Activated naive CD8-positive, alpha-beta T cell (primary cell): Measurements from ENCODE around the gene TNFAIP3.
"Not testable (repeated sequence)": the region's sequence is repeated elsewhere in the genome, so short reads cannot be mapped to it uniquely, and the experiment has no call there.

Source experiments
- H3K27ac Mint-ChIP-seq: one replicate; pipeline ENCODE4 v1.8.0; 2021; ENCODE audit warnings: mixed read lengths
- H3K27me3 Mint-ChIP-seq: one replicate; pipeline ENCODE4 v1.8.0; 2021; ENCODE audit warnings: mixed read lengths
- H3K36me3 Mint-ChIP-seq: one replicate; pipeline ENCODE4 v1.8.0; 2021; ENCODE audit warnings: mixed read lengths
- H3K4me1 Mint-ChIP-seq: one replicate; pipeline ENCODE4 v1.8.0; 2021; ENCODE audit warnings: low read depth, mixed read lengths
- H3K4me3 Mint-ChIP-seq: one replicate; pipeline ENCODE4 v1.8.0; 2021; ENCODE audit warnings: mild to moderate bottlenecking, mixed read lengths
- H3K9me3 Mint-ChIP-seq: one replicate; pipeline ENCODE4 v1.8.0; 2021; ENCODE audit warnings: low read depth, mixed read lengths

The TNFAIP3 gene

DNA sequence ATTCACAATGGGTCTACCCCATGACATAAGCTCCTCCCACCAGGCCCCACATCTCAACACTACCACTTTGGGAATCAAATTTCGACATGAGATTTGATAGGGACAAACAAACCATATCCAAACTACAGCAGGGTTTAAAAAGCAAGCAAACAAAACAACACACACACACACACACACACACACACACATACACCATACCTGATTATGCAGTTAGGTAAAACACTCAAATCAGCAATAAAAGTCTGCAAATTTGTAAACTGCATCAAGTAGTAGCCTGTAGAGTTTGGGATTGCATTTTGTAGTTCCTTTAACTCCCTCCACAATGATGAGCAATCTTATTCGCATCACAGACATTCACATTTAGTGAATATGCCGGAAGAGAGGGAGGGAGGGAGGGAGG lies 32.6 kb upstream of the TNFAIP3 start:
- no peaks in the 10 kb centered on the region for H3K27me3 Mint-ChIP-seq
- H3K27ac Mint-ChIP-seq, result no peak overlapping the region
- H3K4me3 Mint-ChIP-seq, result no peak overlapping the region
- peaks cover 6% of the 10 kb centered on the region for H3K36me3 Mint-ChIP-seq
- peaks cover 4% of the 10 kb centered on the region for H3K9me3 Mint-ChIP-seq
- peaks cover 26% of the 10 kb centered on the region for H3K4me1 Mint-ChIP-seq

GRCh38 chr6:137836788-137837187 lies 30.3 kb upstream of the TNFAIP3 start:
- peaks cover 8% of the 10 kb centered on the region for H3K4me1 Mint-ChIP-seq
- H3K27ac Mint-ChIP-seq, result no peak overlapping the region
- H3K36me3 Mint-ChIP-seq, result peaks cover 15% of the 10 kb centered on the region
- H3K9me3 Mint-ChIP-seq, result peaks cover 10% of the 10 kb centered on the region
- no peak overlapping the region for H3K4me3 Mint-ChIP-seq
- H3K27me3 Mint-ChIP-seq, result no peaks in the 10 kb centered on the region

DNA sequence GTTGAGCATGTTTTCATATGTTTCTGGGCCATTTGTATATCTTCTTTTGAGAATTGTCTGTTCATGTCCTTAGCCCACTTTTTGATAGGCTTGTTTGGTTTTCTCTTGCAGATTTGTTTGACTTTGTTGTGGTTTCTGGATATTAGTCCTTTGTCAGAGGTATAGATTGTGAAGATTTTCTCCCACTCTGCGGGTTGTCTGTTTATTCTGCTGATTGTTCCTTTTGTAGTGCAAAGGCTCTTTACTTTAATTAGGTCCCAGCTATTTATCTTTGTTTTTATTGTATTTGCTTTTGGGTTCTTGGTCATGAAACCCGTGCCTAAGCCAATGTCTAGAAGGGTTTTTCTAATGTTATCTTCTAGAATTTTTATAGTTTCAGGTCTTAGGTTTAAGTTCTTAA lies 29.0 kb upstream of the TNFAIP3 start:
- H3K36me3 Mint-ChIP-seq, result peaks cover 15% of the 10 kb centered on the region
- H3K27ac Mint-ChIP-seq, H3K27me3 Mint-ChIP-seq, H3K4me1 Mint-ChIP-seq, H3K4me3 Mint-ChIP-seq: not testable (repeated sequence)
- H3K9me3 Mint-ChIP-seq, result peaks cover 11% of the 10 kb centered on the region

- H3K27ac Mint-ChIP-seq, H3K4me1 Mint-ChIP-seq, H3K4me3 Mint-ChIP-seq, H3K27me3 Mint-ChIP-seq: not testable (repeated sequence)
- Mint-ChIP-seq H3K36me3 (peaks cover 19% of the 10 kb centered on the region), H3K9me3 (peaks cover 14% of the 10 kb centered on the region)
Measured at GRCh38 chr6:137838597-137838996, 28.5 kb upstream of the TNFAIP3 start.

DNA sequence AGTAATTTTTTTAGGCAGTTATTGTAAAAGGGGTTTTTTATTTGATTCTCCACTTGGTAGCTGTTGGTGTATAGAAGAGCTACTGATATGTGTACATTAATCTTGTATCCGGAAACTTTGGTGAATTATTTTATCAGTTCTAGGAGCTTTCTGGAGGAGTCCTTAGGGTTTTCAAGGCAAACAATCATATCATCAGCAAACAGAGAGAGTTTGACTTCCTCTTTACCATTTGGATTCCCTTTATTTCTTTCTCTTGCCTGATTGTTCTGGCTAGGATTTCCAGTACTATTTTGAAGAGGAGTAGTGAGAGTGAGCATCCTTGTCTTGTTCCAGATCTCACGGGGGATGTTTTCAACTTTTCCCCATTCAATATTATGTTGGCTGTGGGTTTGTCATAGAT lies 28.0 kb upstream of the TNFAIP3 start:
- peaks cover 14% of the 10 kb centered on the region for H3K9me3 Mint-ChIP-seq
- H3K4me1 Mint-ChIP-seq, result peaks cover 1% of the 10 kb centered on the region
- H3K27ac Mint-ChIP-seq, result no peak overlapping the region
- peaks cover 19% of the 10 kb centered on the region for H3K36me3 Mint-ChIP-seq
- no peaks in the 10 kb centered on the region for H3K27me3 Mint-ChIP-seq
- no peak overlapping the region for H3K4me3 Mint-ChIP-seq

- Mint-ChIP-seq H3K27ac (no peak overlapping the region), H3K27me3 (no peaks in the 10 kb centered on the region), H3K9me3 (peaks cover 14% of the 10 kb centered on the region), H3K4me3 (no peak overlapping the region), H3K36me3 (peaks cover 19% of the 10 kb centered on the region), H3K4me1 (peaks cover 1% of the 10 kb centered on the region)
Measured at GRCh38 chr6:137840252-137840651, 26.8 kb upstream of the TNFAIP3 start.

DNA sequence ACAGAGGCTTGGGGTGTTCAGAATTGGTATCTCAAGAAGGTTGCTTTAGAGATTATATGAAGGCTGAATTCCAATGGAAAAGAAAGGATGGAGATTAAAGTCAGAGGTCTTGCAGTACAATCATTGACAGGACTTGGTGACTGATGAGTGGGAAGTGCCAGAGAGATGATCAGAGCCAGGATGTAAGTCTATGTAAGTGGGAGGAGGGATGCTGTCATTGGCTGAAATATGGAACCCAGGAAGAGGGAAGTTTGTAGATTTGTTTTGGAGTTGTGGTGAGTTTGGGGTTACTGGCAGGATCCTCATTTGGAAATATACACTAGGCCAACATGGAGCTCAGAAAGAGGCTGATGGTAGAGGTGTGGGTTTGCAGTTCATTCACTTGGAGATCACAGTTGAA lies 23.8 kb upstream of the TNFAIP3 start:
- H3K27me3 Mint-ChIP-seq, result no peaks in the 10 kb centered on the region
- H3K36me3 Mint-ChIP-seq, result peaks cover 16% of the 10 kb centered on the region
- peaks cover 14% of the 10 kb centered on the region for H3K9me3 Mint-ChIP-seq
- H3K27ac Mint-ChIP-seq, result no peak overlapping the region
- H3K4me1 Mint-ChIP-seq, result no peaks in the 10 kb centered on the region
- H3K4me3 Mint-ChIP-seq, result no peak overlapping the region

DNA sequence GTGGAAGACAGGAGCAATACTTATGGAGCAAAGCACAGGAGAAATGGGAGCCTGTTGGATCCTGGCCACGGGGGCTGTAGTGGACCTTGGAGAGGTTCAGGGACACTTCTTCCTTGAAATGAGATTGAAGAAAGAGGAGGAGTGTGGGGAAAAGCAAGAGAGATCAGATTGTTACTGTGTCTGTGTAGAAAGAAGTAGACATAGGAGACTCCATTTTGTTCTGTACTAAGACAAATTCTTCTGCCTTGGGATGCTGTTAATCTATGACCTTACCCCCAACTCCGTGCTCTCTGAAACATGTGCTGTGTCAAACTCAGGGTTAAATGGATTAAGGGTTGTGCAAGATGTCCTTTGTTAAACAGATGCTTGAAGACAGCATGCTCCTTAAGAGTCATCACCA lies 22.7 kb upstream of the TNFAIP3 start:
- Mint-ChIP-seq H3K36me3 (peaks cover 14% of the 10 kb centered on the region), H3K9me3 (peaks cover 14% of the 10 kb centered on the region)
- H3K4me3 Mint-ChIP-seq, H3K27ac Mint-ChIP-seq, H3K4me1 Mint-ChIP-seq, H3K27me3 Mint-ChIP-seq: not testable (repeated sequence)

- not testable (repeated sequence) for H3K4me1 Mint-ChIP-seq, H3K27me3 Mint-ChIP-seq, H3K4me3 Mint-ChIP-seq, H3K27ac Mint-ChIP-seq
- Mint-ChIP-seq H3K9me3 (peaks cover 14% of the 10 kb centered on the region), H3K36me3 (peaks cover 11% of the 10 kb centered on the region)
Measured at GRCh38 chr6:137844773-137845172, 22.3 kb upstream of the TNFAIP3 start.

DNA sequence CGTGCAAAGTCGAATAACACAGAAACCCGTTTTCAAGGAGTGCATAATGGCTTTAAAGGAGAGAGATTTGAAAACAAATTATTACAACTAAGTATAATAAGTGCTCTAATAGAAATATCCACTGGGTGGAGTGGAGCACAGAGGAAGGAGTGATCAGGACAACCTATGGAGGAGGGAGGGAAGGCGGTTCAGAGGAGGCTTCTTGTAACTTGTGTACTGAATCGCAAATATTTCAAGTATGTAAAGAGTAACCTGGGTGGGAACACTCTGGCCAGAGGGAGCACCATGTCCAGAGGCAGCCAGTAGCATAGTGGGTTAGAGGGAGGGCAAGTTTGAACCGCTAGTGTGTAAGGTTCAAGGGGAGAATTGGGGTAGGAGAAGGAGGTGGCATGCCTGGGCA lies 21.6 kb upstream of the TNFAIP3 start:
- Mint-ChIP-seq H3K4me1 (peaks cover 4% of the 10 kb centered on the region), H3K4me3 (no peak overlapping the region), H3K36me3 (peaks cover 4% of the 10 kb centered on the region), H3K9me3 (peaks cover 7% of the 10 kb centered on the region), H3K27ac (no peak overlapping the region), H3K27me3 (no peaks in the 10 kb centered on the region)

DNA sequence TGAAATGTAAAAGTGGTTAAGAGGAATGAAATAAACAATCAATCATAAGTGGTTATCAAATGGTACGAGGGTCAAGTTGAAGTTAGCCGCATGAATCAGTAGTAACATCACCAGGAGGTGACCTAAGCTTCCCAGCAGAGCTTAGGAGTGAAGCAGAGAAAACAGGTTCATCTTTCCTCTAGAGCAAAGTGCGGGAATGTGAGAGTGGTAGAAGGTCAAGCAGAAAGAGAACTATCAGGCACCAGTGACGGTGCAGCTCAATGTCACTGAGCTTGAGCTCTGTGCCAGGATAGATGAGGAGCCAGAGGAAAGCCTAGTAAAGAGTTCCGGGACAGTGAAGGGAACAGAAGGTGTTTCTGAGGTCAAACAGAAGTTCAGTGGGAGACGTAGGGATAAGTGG lies 20.8 kb upstream of the TNFAIP3 start:
- Mint-ChIP-seq H3K36me3 (peaks cover 4% of the 10 kb centered on the region), H3K4me3 (no peak overlapping the region), H3K4me1 (peaks cover 7% of the 10 kb centered on the region), H3K27me3 (no peaks in the 10 kb centered on the region), H3K27ac (no peak overlapping the region), H3K9me3 (peaks cover 4% of the 10 kb centered on the region)

DNA sequence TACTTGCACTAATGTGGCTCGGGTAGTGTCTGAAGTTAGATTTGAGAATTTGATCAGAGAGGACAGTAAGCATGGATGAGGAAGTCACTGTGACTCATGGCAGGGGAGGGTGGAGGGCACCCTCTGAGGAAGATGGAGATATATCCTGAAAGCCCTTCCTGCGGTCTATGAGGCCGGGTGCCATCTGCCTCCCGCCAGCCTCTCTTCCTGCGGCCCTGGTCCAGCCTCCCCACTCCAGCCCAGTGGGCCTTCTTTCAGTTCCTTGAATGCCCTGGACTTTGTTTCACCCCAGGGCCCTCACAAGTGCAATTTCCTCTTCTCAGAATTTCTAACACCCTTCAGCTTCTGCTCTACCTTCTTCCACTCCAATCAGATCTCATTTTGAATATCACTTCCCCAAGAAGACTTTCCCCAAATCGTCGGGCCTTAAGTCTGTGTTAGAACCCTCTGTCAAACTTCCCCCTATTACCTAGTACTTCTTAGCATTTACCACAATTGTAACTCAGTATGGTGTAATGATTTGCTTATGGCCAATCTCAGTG lies 20.2 kb upstream of the TNFAIP3 start:
- Mint-ChIP-seq H3K9me3 (peaks cover 4% of the 10 kb centered on the region), H3K36me3 (peaks cover 4% of the 10 kb centered on the region), H3K4me3 (no peak overlapping the region), H3K27me3 (no peaks in the 10 kb centered on the region), H3K4me1 (peaks cover 12% of the 10 kb centered on the region), H3K27ac (no peak overlapping the region)

DNA sequence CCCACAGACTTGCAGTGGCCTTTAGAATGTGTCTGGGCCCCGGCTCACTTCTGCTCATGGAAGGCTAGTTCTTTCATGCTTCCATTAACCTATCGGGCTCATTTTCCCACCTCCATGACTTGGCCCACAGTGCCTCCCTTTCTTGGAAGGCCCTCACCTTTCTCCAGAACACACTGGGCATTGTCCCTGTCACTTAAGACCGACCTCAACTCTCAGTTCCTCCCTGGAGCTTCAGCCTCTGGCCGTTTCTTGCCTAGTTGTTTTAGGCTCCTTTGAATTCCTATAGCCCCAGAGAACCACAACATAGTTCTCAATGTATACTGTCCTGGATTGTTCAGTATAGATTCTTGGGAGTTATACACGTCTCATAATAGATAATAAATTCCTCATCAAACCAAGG lies 19.3 kb upstream of the TNFAIP3 start:
- H3K27ac Mint-ChIP-seq, result no peak overlapping the region
- H3K9me3 Mint-ChIP-seq, result peaks cover 4% of the 10 kb centered on the region
- no peak overlapping the region for H3K4me3 Mint-ChIP-seq
- peaks cover 4% of the 10 kb centered on the region for H3K36me3 Mint-ChIP-seq
- peaks cover 17% of the 10 kb centered on the region for H3K4me1 Mint-ChIP-seq
- H3K27me3 Mint-ChIP-seq, result no peaks in the 10 kb centered on the region

- Mint-ChIP-seq H3K9me3 (no peaks in the 10 kb centered on the region), H3K4me1 (peaks cover 17% of the 10 kb centered on the region), H3K27ac (no peak overlapping the region), H3K36me3 (peaks cover 2% of the 10 kb centered on the region), H3K27me3 (no peaks in the 10 kb centered on the region), H3K4me3 (no peak overlapping the region)
Measured at GRCh38 chr6:137848672-137849071, 18.4 kb upstream of the TNFAIP3 start.

GRCh38 chr6:137849181-137849980 lies 17.7 kb upstream of the TNFAIP3 start:
- H3K27me3 Mint-ChIP-seq, result no peaks in the 10 kb centered on the region

More at GRCh38 chr6:137849181-137849980, 17.7 kb upstream of the TNFAIP3 start:
- Mint-ChIP-seq H3K4me1 (peaks cover 18% of the 10 kb centered on the region), H3K4me3 (no peak overlapping the region), H3K36me3 (peaks cover 2% of the 10 kb centered on the region), H3K9me3 (no peaks in the 10 kb centered on the region), H3K27ac (no peak overlapping the region)
